ENCODE results near the gene CACNA1D. TPM values are rescaled to one million over a fixed set of nuclear protein-coding genes. Genes with fewer than 3 reads are reported as not detected.

The CACNA1D gene
- total and polyA plus RNA-seq, 9 of the 15 experiments (the other 6 are each of a cell fraction or from before 2014, with no cell fraction given), result 0.29 TPM; not detected in 8

DNA sequence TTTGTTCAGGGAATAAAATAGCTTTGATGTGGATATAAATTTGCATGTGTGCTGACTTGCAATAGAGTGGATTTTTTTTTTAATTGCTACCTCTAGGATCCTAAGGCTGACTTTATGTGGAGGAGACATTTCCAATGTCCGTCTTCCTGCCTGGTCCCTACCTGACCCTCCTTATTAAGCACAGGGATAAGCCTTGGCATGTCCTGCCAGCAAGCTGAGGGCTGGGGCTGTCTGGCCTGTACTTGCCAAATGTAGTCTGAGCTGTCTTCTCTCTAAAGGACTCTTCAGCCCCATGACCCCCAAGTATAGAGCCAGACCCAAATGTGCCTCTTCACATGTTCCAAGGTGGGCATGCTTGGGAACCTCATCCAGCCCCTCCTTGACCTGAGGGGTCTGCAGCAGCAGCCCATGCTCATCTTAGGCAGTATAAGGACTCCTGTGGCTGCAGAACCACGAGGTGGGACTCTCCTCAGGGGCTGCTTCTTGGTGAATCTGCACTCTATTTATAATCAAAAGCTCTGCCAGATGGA, 88.8 kb downstream of the CACNA1D start (continued):
- TF ChIP-seq TGIF2 (CRISPR knock-in tag; IDR thresholded peaks at IDR 0.05), result no peak
- TF ChIP-seq CC2D1A (IDR thresholded peaks at IDR 0.05), result no peak
- TF ChIP-seq, protein P1, sequence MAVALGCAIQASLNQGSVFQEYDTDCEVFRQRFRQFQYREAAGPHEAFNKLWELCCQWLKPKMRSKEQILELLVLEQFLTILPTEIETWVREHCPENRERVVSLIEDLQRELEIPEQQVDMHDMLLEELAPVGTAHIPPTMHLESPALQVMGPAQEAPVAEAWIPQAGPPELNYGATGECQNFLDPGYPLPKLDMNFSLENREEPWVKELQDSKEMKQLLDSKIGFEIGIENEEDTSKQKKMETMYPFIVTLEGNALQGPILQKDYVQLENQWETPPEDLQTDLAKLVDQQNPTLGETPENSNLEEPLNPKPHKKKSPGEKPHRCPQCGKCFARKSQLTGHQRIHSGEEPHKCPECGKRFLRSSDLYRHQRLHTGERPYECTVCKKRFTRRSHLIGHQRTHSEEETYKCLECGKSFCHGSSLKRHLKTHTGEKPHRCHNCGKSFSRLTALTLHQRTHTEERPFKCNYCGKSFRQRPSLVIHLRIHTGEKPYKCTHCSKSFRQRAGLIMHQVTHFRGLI (CRISPR knock-in tag; IDR thresholded peaks at IDR 0.05), result no peak

DNA sequence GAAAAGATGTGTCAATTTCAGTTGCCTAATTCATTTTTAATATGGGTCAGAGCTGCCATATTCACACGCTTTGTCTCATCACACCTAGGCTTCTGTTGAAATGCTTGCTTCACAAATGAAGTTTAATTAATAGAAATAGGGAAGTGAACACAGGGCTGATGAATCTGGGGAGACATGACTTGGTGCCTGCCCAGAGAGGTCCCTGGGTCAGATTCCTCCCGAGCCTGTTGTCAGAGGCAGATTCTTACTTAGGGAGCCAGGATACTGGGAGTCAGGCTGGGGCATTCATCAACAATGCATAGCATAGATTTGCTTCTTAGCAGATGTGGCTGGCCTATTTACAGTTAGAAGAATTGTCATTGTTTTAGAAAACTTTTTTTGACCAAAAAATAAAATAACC, 90.6 kb downstream of the CACNA1D start:
- in situ Hi-C loops (cut with MboI) (no loop called here), intact Hi-C loops (cut with micrococcal nuclease) (no loop called here)
- no peaks in the 10 kb centered on the region for H3K36me3 ChIP-seq (ENCODE audit: control insufficient read depth, insufficient read depth, low read length)
- H3K27ac ChIP-seq (ENCODE audit: extremely low read depth, low read depth, low read length), result no peak overlapping the region
- H3K79me2 ChIP-seq (ENCODE audit: control insufficient read depth, insufficient read depth, low read length), result no peaks in the 10 kb centered on the region
- H3K9ac ChIP-seq (ENCODE audit: insufficient read depth in 1 of 2, low read depth in 2 of 2, low read length in 2 of 2), result no peak overlapping the region
- ChIA-PET CTCF (ENCODE audit: low intra/inter-chr PET ratio) (no interaction called here), POLR2A (interaction anchor here (1.5 kb wide), 1 partner anchor 19 kb away, joined by 5 read pairs; no protein-coding TSS in a partner anchor)
- no peaks in the 10 kb centered on the region for H4K20me1 ChIP-seq (replicated peaks; ENCODE audit: control insufficient read depth, insufficient read depth, low read length)
- 0% methylated on average over 2 of the region's 2 CpGs for WGBS (ENCODE audit: insufficient coverage, low coverage, missing lambda C conversion rate)
- TF ChIP-seq CEBPB (tag; IDR thresholded peaks at IDR 0.05), result no peak
- no peak for TF ChIP-seq SP1 (CRISPR knock-in tag; IDR thresholded peaks at IDR 0.05)
- no peak for TF ChIP-seq ZNF695 (CRISPR knock-in tag; IDR thresholded peaks at IDR 0.05)
- TF ChIP-seq, protein P2, sequence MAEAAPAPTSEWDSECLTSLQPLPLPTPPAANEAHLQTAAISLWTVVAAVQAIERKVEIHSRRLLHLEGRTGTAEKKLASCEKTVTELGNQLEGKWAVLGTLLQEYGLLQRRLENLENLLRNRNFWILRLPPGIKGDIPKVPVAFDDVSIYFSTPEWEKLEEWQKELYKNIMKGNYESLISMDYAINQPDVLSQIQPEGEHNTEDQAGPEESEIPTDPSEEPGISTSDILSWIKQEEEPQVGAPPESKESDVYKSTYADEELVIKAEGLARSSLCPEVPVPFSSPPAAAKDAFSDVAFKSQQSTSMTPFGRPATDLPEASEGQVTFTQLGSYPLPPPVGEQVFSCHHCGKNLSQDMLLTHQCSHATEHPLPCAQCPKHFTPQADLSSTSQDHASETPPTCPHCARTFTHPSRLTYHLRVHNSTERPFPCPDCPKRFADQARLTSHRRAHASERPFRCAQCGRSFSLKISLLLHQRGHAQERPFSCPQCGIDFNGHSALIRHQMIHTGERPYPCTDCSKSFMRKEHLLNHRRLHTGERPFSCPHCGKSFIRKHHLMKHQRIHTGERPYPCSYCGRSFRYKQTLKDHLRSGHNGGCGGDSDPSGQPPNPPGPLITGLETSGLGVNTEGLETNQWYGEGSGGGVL (CRISPR knock-in tag; IDR thresholded peaks at IDR 0.05), result no peak
- TF ChIP-seq ZNF717 (CRISPR knock-in tag; IDR thresholded peaks at IDR 0.05), result no peak
- TF ChIP-seq, protein P3, sequence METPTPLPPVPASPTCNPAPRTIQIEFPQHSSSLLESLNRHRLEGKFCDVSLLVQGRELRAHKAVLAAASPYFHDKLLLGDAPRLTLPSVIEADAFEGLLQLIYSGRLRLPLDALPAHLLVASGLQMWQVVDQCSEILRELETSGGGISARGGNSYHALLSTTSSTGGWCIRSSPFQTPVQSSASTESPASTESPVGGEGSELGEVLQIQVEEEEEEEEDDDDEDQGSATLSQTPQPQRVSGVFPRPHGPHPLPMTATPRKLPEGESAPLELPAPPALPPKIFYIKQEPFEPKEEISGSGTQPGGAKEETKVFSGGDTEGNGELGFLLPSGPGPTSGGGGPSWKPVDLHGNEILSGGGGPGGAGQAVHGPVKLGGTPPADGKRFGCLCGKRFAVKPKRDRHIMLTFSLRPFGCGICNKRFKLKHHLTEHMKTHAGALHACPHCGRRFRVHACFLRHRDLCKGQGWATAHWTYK (CRISPR knock-in tag; IDR thresholded peaks at IDR 0.05), result no peak
- TF ChIP-seq NR3C1 (CRISPR knock-in tag; IDR thresholded peaks at IDR 0.05), result no peak
- no peak overlapping the region for H3K4me3 ChIP-seq
- no peaks in the 10 kb centered on the region for H3K9me3 ChIP-seq (replicated peaks; ENCODE audit: control insufficient read depth, insufficient read depth, low read depth, low read length)
- no peaks in the 10 kb centered on the region for H3K9me1 ChIP-seq (ENCODE audit: control insufficient read depth, insufficient read depth, low read length)
- DNase-seq (ENCODE audit: extremely low read depth in 1 of 4, low spot score in 3 of 4), result no peak
- no peak overlapping the region for H2AFZ ChIP-seq (ENCODE audit: low read depth, low read length)
- H3K4me2 ChIP-seq (ENCODE audit: insufficient read depth, low read length), result no peak overlapping the region
- peaks cover 0 to 19% of the 10 kb centered on the region in 2 experiments; a peak in 3 of 5 replicates for H3K27me3 ChIP-seq (ENCODE audit: control insufficient read depth in 2 of 2, insufficient read depth in 2 of 2, low read length in 2 of 2)
- ATAC-seq, result no peak
- no peak for FAIRE-seq
- H3K4me1 ChIP-seq (replicated peaks in 1 of 2; ENCODE audit: control insufficient read depth in 2 of 2, insufficient read depth in 2 of 2, low read length in 2 of 2), result no peaks in the 10 kb centered on the region
- no TSS peak for BruUV-seq (replicated peaks)

All from K562 (cell line).